Neuronal stem cell (in vitro differentiated cells): ENCODE measurements around the gene PAK5.

ENCODE experiments used
- DNase-seq: peaks from one replicate; pipeline ENCODE4 v3.0.0-alpha.2; 2013; ENCODE audit warnings: low spot score
- H2AFZ ChIP-seq: one replicate; pipeline ENCODE4 v1.6.1; 2013; ENCODE audit warnings: mild to moderate bottlenecking, low read length, inconsistent platforms
- H2AK5ac ChIP-seq: 2 replicates; pipeline ENCODE4 v1.6.1; 2013; ENCODE audit warnings: low read depth, mild to moderate bottlenecking, inconsistent platforms, low read length, moderate library complexity, mixed read lengths
- H2BK120ac ChIP-seq: 2 replicates; pipeline ENCODE4 v1.6.1; 2013; ENCODE audit warnings: low read depth, mild to moderate bottlenecking, inconsistent platforms, low read length, moderate library complexity, mixed read lengths
- H2BK12ac ChIP-seq: one replicate; pipeline ENCODE4 v1.6.1; 2013; ENCODE audit warnings: low read length, inconsistent platforms
- H2BK15ac ChIP-seq: 2 replicates; pipeline ENCODE4 v1.6.1; 2013; ENCODE audit warnings: mild to moderate bottlenecking, low read length, inconsistent platforms, mixed read lengths
- H2BK5ac ChIP-seq: one replicate; pipeline ENCODE4 v1.6.1; 2013; ENCODE audit warnings: inconsistent platforms, mild to moderate bottlenecking, low read length, moderate library complexity
- H3K14ac ChIP-seq: one replicate; pipeline ENCODE4 v1.6.1; 2013; ENCODE audit warnings: low read length, inconsistent platforms
- H3K18ac ChIP-seq: 2 replicates; pipeline ENCODE4 v1.6.1; 2013; ENCODE audit warnings: low read length, inconsistent platforms
- H3K23ac ChIP-seq: 2 replicates; pipeline ENCODE4 v1.6.1; 2013; ENCODE audit warnings: low read depth, mild to moderate bottlenecking, mixed read lengths, low read length, inconsistent platforms; ENCODE audit not compliant: poor library complexity
- H3K27ac ChIP-seq: replicated peaks from 3 replicates; pipeline ENCODE4 v1.5.1; 2013; ENCODE audit warnings: low read length, inconsistent platforms
- H3K27me3 ChIP-seq, 3 experiments: 2 replicates each; pipeline ENCODE4 v1.6.1; 2013; ENCODE audit warnings: low read length in 3 of 3, mild to moderate bottlenecking in 2 of 3, inconsistent platforms in 1 of 3, low read depth in 1 of 3, mixed read lengths in 1 of 3, moderate library complexity in 1 of 3; ENCODE audit not compliant: control insufficient read depth in 3 of 3, insufficient read depth in 3 of 3
- H3K36me3 ChIP-seq, 2 donors: replicated peaks in 1 of 2; 2 replicates each; pipeline ENCODE4 v1.6.1; 2013; ENCODE audit warnings: low read length in 2 of 2; ENCODE audit not compliant: control insufficient read depth in 2 of 2, insufficient read depth in 2 of 2
- H3K4ac ChIP-seq: 2 replicates; pipeline ENCODE4 v1.6.1; 2013; ENCODE audit warnings: inconsistent platforms, mild to moderate bottlenecking, low read length, moderate library complexity
- H3K4me1 ChIP-seq, 2 donors: 1 replicate in 1 of 2; 2 replicates in 1 of 2; pipeline ENCODE4 v1.6.1; 2013; ENCODE audit warnings: low read length in 2 of 2, low read depth in 1 of 2; ENCODE audit not compliant: control insufficient read depth in 2 of 2, insufficient read depth in 1 of 2
- H3K4me2 ChIP-seq: one replicate; pipeline ENCODE4 v1.6.1; 2013; ENCODE audit warnings: mild to moderate bottlenecking, low read length, inconsistent platforms; ENCODE audit not compliant: insufficient read depth, poor library complexity, severe bottlenecking
- H3K4me3 ChIP-seq, 2 donors: 2 replicates each; pipeline ENCODE4 v1.5.1; 2013; ENCODE audit warnings: low read length in 2 of 2, mild to moderate bottlenecking in 2 of 2, inconsistent platforms in 1 of 2, moderate library complexity in 1 of 2
- H3K79me1 ChIP-seq: one replicate; pipeline ENCODE4 v1.6.1; 2013; ENCODE audit warnings: low read depth, mild to moderate bottlenecking, inconsistent platforms, low read length, moderate library complexity
- H3K9ac ChIP-seq: one replicate; pipeline ENCODE4 v1.6.1; 2013; ENCODE audit warnings: mild to moderate bottlenecking, low read depth, low read length, inconsistent platforms; ENCODE audit not compliant: poor library complexity
- H3K9me3 ChIP-seq, 2 donors: replicated peaks in 1 of 2; 2 replicates each; pipeline versions ENCODE3 to v1.6.1; 2013; ENCODE audit warnings: low read length in 2 of 2, mild to moderate bottlenecking in 2 of 2, inconsistent platforms in 1 of 2, low read depth in 1 of 2, mixed read lengths in 1 of 2, moderate library complexity in 1 of 2; ENCODE audit not compliant: control insufficient read depth in 2 of 2, insufficient read depth in 1 of 2
- H4K8ac ChIP-seq: one replicate; pipeline ENCODE4 v1.6.1; 2013; ENCODE audit warnings: low read depth, mild to moderate bottlenecking, inconsistent platforms, low read length, moderate library complexity
- H4K91ac ChIP-seq: one replicate; pipeline ENCODE4 v1.6.1; 2013; ENCODE audit warnings: low read length, low read depth, mild to moderate bottlenecking, inconsistent platforms; ENCODE audit not compliant: poor library complexity
- WGBS, 2 donors: extraction: QIAGEN DNeasy Blood & Tissue Kit; methylation state at CpG; one replicate each; pipeline ENCODE4 v1.1.7; 2013; ENCODE audit warnings: missing lambda C conversion rate in 2 of 2, mixed read lengths in 1 of 2; ENCODE audit not compliant: insufficient read length in 2 of 2, insufficient replicate concordance in 1 of 2; ENCODE audit errors: extremely low coverage in 2 of 2; 5-methylcytosine and 5-hydroxymethylcytosine counted together

The PAK5 gene

GRCh38 chr20:9610665-9611064, 228.2 kb downstream of the PAK5 start:
- H3K14ac ChIP-seq: no peak overlapping the region
- no peaks in the 10 kb centered on the region for H3K9me3 ChIP-seq
- no peak overlapping the region for H3K9ac ChIP-seq
- no peak overlapping the region for H2BK12ac ChIP-seq
- H4K8ac ChIP-seq: no peak overlapping the region
- H3K36me3 ChIP-seq: no peaks in the 10 kb centered on the region
- no peak overlapping the region for H3K4me3 ChIP-seq
- WGBS, 2 donors: no CpG with 5 or more reads among the region's 7 CpGs
- no peak overlapping the region for H2BK5ac ChIP-seq
- peak overlapping the region; percentile 22 for H2BK120ac ChIP-seq
- peak overlapping the region; percentile 31 for H2AK5ac ChIP-seq
- H3K79me1 ChIP-seq: no peaks in the 10 kb centered on the region
- no peak overlapping the region for H2AFZ ChIP-seq
- no peak overlapping the region for H3K23ac ChIP-seq
- no peak overlapping the region for H4K91ac ChIP-seq
- no peak for DNase-seq
- no peak overlapping the region for H2BK15ac ChIP-seq
- H3K18ac ChIP-seq: no peak overlapping the region
- no peak overlapping the region for H3K27ac ChIP-seq
- H3K27me3 ChIP-seq: no peaks in the 10 kb centered on the region
- peaks cover 0 to 1% of the 10 kb centered on the region in 2 donors for H3K4me1 ChIP-seq
- no peak overlapping the region for H3K4ac ChIP-seq
- H3K4me2 ChIP-seq: no peak overlapping the region

- peak; percentile 84 for DNase-seq
- no CpG with 5 or more reads among the region's 7 CpGs for WGBS, 2 donors
Observed at GRCh38 chr20:9609887-9610502, 228.9 kb downstream of the PAK5 start.

GRCh38 chr20:9608639-9609340, 230.1 kb downstream of the PAK5 start:
- no peak overlapping the region for H2BK15ac ChIP-seq
- H3K4ac ChIP-seq: no peak overlapping the region
- H3K4me3 ChIP-seq: no peak overlapping the region
- no peak overlapping the region for H3K18ac ChIP-seq
- H2AK5ac ChIP-seq: no peak overlapping the region
- H2BK5ac ChIP-seq: no peak overlapping the region
- H3K79me1 ChIP-seq: no peaks in the 10 kb centered on the region
- H3K23ac ChIP-seq: no peak overlapping the region
- H2BK120ac ChIP-seq: no peak overlapping the region
- WGBS, 2 donors: no CpG with 5 or more reads among the region's 5 CpGs
- H3K9me3 ChIP-seq: no peaks in the 10 kb centered on the region
- H3K9ac ChIP-seq: no peak overlapping the region
- H3K36me3 ChIP-seq: no peaks in the 10 kb centered on the region
- no peak overlapping the region for H4K8ac ChIP-seq
- no peak overlapping the region for H3K4me2 ChIP-seq
- no peak overlapping the region for H2BK12ac ChIP-seq
- H3K14ac ChIP-seq: no peak overlapping the region
- DNase-seq: no peak
- no peak overlapping the region for H4K91ac ChIP-seq
- H3K27ac ChIP-seq: no peak overlapping the region
- peaks cover 0 to 13% of the 10 kb centered on the region in 2 donors for H3K4me1 ChIP-seq
- H2AFZ ChIP-seq: no peak overlapping the region
- H3K27me3 ChIP-seq: no peaks in the 10 kb centered on the region

More at GRCh38 chr20:9609887-9610502, 228.9 kb downstream of the PAK5 start:
- H3K4me2 ChIP-seq: no peak overlapping the region
- H3K23ac ChIP-seq: no peak overlapping the region
- no peak overlapping the region for H2BK15ac ChIP-seq
- H2BK12ac ChIP-seq: no peak overlapping the region
- H3K36me3 ChIP-seq: no peaks in the 10 kb centered on the region
- no peak overlapping the region for H3K4me3 ChIP-seq
- H4K8ac ChIP-seq: no peak overlapping the region
- H2AK5ac ChIP-seq: no peak overlapping the region
- H3K4ac ChIP-seq: no peak overlapping the region
- H3K4me1 ChIP-seq: peaks cover 0 to 4% of the 10 kb centered on the region in 2 donors
- H3K79me1 ChIP-seq: no peaks in the 10 kb centered on the region
- no peak overlapping the region for H3K9ac ChIP-seq
- H4K91ac ChIP-seq: no peak overlapping the region
- H3K27ac ChIP-seq: no peak overlapping the region
- no peak overlapping the region for H2BK120ac ChIP-seq
- H2AFZ ChIP-seq: no peak overlapping the region
- H3K27me3 ChIP-seq: no peaks in the 10 kb centered on the region
- no peak overlapping the region for H3K14ac ChIP-seq
- no peak overlapping the region for H2BK5ac ChIP-seq
- H3K18ac ChIP-seq: no peak overlapping the region
- no peaks in the 10 kb centered on the region for H3K9me3 ChIP-seq

DNA sequence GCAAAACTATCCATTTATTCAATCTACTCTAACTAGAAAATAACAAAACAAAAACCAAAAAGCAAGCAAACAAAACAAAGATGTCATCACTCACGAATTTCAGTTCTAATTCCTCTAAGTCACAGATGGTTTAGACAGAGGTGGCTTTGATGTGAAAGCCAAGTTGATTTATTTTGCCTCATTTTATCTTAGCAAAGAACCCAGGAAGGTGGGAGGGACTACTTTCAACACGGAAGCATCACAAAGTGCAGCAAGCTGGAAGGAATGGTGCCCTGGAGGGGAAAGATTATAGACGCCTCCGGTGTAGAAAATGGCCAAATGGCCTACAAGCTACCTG, 236.1 kb downstream of the PAK5 start:
- no peak overlapping the region for H4K8ac ChIP-seq
- H3K23ac ChIP-seq: no peak overlapping the region
- H3K14ac ChIP-seq: no peak overlapping the region
- H3K4me3 ChIP-seq: no peak overlapping the region
- no peaks in the 10 kb centered on the region for H3K27me3 ChIP-seq
- no peak overlapping the region for H3K9ac ChIP-seq
- no peak overlapping the region for H3K18ac ChIP-seq
- no peaks in the 10 kb centered on the region for H3K36me3 ChIP-seq
- no peak overlapping the region for H3K4me2 ChIP-seq
- no peak overlapping the region for H3K4ac ChIP-seq
- no peak overlapping the region for H4K91ac ChIP-seq
- H3K4me1 ChIP-seq: peaks cover 0 to 17% of the 10 kb centered on the region in 2 donors
- no peak for DNase-seq
- H3K9me3 ChIP-seq: no peaks in the 10 kb centered on the region
- no peak overlapping the region for H2AK5ac ChIP-seq
- H3K79me1 ChIP-seq: no peaks in the 10 kb centered on the region
- H2AFZ ChIP-seq: no peak overlapping the region
- H2BK5ac ChIP-seq: no peak overlapping the region
- WGBS, 2 donors: no CpG with 5 or more reads among the region's 4 CpGs
- H2BK15ac ChIP-seq: no peak overlapping the region
- H3K27ac ChIP-seq: no peak overlapping the region
- no peak overlapping the region for H2BK12ac ChIP-seq
- H2BK120ac ChIP-seq: no peak overlapping the region
